NCI-H748 (cell line): ENCODE data around the gene CLCN1.
"Not testable (repeated sequence)": the region's sequence is repeated elsewhere in the genome, so short reads cannot be mapped to it uniquely, and the experiment has no call there.

ENCODE experiments used
- DNase-seq: peaks from one replicate; lab custom pipeline; 2025; ENCODE audit not compliant: unreplicated experiment; lab: John Stamatoyannopoulos, UW

The CLCN1 gene

DNA sequence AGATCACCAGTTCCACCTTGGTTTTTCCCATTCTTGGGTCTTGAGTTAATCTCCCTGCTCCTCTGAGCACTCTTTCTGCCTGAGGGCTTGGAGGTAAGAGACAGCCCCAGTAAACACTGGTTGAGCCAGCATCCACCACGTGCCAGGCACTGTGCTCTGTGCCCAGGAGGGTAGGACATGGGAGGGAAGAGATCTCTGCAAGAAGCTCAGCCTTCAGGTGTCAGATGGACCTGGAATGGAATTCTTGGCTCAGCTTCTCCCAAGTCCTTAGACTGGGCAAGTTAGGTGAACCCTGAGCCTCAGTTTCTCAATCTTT lies 67.7 kb downstream of the CLCN1 start:
- DNase-seq = no peak

GRCh38 chr7:143384148-143384547 lies 68.2 kb downstream of the CLCN1 start:
- no peak for DNase-seq

GRCh38 chr7:143384661-143385631 lies 69.0 kb downstream of the CLCN1 start:
- DNase-seq = no peak

GRCh38 chr7:143385891-143386781 lies 70.2 kb downstream of the CLCN1 start:
- DNase-seq = no peak

GRCh38 chr7:143387156-143387975 lies 71.5 kb downstream of the CLCN1 start:
- DNase-seq = no peak

GRCh38 chr7:143388051-143388450 lies 72.1 kb downstream of the CLCN1 start:
- no peak for DNase-seq

DNA sequence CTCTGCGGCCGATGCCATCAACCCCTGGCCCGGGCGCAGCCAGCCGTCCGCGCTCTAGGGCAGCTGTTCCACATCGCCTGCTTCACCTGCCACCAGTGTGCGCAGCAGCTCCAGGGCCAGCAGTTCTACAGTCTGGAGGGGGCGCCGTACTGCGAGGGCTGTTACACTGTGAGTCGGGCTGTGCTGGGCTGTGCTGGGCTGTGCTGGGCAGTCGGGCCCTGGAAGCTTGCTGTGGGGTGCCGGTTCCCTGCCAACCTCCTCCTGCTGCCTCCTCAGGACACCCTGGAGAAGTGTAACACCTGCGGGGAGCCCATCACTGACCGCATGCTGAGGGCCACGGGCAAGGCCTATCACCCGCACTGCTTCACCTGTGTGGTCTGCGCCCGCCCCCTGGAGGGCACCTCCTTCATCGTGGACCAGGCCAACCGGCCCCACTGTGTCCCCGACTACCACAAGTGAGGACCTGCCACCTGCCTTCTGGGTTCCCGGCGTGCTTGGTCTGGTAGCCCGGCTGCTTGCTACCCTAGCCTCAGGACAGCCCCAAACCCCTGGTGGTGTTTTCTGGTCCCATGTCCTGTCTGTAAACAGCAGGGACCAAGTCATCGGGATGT lies 72.7 kb downstream of the CLCN1 start:
- no peak for DNase-seq

DNA sequence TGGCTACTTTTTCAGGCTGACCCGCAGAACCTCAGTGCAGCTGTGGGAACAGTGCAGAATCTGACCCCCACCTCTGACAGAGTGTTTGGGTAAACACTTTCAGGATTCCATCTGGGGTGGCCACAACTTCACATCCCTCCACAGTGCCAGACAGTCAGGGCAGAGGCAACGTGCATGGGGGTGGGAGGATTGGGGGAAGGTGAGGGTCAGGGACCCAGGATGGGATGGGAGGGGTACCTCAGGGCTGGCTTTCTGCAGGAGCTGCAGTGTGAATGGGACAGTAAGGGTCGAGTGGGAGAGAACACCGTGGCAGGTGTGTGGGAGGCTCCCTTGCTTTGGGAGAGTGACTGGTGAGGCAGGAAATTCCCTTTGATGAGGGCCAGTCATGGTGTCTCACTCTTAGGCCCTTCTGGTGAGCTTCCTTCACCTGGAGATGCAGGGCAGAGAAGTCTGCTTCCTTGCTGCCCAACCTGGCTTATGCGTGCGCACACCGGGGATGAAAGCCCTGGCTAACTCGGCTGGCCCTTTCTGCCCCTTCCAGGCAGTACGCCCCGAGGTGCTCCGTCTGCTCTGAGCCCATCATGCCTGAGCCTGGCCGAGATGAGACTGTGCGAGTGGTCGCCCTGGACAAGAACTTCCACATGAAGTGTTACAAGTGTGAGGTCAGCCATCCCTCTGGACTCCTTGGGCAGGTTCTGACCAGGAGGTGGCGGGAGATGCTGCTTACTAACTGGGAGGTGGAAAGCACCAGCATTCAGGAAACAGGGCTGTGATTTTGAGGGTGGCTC lies 73.6 kb downstream of the CLCN1 start:
- DNase-seq = no peak

DNA sequence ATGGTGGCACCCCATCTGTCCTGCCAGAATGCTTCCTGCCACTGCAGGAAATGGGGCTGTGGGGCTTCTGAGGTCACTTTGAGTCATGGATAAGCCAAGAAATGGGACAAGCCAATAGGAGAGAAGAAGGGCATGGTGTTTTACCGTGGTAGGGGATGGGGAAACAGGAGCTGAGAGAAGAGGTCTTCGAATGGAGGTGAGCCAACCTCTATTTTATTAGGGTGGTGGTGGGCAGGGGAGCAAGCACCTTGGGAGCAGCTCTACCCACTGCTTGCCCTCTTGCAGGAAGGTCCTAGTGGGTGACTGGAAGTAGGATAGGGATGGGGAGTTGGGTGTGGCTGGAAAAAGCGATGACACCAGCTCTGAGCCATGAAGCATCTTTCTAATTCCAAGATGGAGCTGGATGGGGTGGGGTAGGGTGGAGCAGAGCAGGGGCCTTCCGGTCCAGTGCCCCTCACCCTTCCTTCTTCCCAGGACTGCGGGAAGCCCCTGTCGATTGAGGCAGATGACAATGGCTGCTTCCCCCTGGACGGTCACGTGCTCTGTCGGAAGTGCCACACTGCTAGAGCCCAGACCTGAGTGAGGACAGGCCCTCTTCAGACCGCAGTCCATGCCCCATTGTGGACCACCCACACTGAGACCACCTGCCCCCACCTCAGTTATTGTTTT lies 74.3 kb downstream of the CLCN1 start:
- no peak for DNase-seq

- no peak for DNase-seq
Observed at GRCh38 chr7:143390773-143391317, 74.9 kb downstream of the CLCN1 start.

DNA sequence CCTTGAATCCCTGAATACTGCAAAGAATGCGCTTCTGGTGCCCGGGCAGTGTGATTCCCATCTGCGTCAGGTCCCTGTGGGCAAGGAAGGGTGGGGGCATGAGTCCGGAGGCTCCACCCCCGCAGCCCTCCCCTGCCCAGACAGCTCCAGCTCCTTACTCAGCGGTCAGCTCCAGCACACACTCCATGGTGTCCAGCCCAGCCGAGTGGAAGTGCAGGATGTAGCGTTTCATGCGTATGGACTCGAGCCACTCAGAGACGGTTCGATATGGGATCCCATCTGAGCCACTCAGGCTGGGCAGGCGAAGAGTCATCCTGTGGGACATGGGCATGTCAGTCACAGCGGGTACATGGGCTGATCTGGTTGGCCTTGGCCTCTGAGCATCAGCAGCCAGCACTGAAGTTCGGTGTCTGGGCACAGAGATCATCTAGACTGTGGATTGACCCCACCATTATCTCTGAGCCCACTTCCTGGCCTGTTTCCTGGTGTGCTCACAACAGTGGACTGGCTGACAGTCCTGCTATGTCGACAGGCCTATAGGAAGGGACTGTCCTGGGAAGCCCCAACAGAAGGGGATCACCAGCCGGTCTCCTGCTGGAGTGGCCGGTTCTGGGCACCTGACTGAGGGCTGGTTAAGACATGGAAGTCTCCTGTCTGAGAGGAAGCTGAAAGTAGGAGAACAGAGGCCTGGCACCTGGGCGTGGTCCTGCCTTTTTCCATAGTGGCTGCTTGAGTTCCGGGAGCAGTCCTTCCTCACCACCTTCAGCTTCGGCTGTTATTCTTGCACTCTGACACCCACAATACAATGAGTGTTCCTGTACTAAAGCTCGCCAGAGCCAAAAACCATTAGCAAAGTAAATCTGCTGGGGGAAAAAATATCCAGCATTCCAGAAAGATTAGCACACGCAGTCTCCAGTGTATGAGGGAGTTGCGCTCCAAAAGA lies 75.8 kb downstream of the CLCN1 start:
- DNase-seq = no peak

DNA sequence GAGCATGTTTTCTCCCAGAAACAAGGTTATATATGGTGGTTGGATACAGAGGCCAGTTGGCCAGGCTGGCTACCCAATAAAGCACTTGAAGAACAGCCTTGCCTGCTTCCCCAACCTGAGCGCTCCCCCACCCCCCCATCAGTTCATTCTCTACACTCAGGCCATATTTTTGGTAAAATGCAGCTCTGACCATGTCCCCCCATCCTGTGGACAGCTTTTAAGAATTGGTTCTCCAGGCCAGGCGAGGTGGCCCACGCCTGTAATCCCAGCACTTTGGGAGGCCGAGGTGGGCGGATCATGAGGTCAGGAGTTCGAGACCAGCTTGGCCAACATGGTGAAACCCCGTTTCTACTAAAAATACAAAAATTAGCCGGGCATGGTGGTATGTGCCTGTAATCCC lies 76.5 kb downstream of the CLCN1 start:
- DNase-seq = not testable (repeated sequence)

DNA sequence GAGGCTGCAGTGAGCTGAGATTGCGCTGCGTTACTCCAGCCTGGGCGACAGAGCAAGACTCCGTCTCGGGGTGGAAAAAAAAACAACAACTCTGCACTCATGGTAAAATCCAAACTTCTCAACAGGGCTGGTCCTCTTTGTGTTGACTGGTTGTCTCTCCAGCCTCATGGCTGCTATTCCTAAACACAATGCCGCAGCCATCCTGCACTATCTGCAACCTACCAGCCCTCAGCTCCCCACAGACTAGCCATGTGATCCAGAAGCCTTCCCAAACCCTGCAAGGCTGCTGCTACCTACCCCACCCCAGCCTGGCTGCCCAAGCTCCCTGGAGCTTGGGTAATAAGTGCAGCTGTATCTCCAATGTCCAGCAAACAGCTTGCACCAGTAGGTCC lies 77.0 kb downstream of the CLCN1 start:
- no peak for DNase-seq

DNA sequence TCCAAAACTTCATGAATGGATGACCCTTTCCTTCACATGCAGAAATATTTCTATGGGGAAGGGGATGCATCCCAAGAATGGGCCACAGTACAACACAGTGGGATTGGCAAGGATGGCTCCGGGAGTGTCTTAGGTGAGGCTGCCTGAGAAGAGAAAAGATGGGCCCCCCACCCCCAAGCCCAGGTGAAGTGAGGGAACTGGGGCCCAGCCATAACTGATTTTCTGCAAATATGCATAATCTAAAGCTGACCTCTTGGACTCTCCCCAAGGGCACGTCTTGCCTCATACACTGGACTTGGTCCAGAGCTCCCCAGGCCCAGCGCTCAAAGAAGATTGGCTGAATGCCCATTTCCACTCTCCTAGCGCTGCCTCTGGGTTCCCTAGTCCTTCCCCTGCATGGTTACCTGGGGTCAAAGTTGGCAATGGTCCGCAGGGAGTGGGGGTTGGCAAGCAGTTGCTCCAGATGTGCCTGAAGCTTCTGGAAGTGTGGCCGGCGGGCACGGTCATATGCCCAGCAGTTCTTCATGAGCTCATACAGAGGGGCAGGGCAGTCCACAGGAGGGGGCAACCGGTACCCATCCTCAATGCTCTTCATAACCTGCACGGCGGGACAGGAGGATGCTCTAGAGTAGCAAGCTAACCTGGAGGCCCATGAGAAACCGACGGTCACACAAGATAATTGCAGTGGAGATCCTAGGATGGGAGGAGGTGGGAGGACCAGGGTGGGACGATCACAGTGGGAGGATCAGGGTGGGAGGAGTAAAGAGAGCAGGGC lies 77.5 kb downstream of the CLCN1 start:
- DNase-seq = no peak

- no peak for DNase-seq
Observed at GRCh38 chr7:143394068-143394467, 78.2 kb downstream of the CLCN1 start.

GRCh38 chr7:143394777-143395176 lies 78.9 kb downstream of the CLCN1 start:
- DNase-seq = no peak
